Natural killer cell treated with Interleukin-12 subunit alpha and Interleukin-12 subunit beta and Interleukin-15 and Interleukin-18, amount 100 ng/mL, for 72 hours (primary cell): ENCODE data around the gene UBC. TPM values are rescaled to one million over a fixed set of nuclear protein-coding genes. Genes with fewer than 3 reads are reported as not detected.
A peak's percentile ranks its signal among the peaks of the same experiment; 100 is the strongest.

Experiments used
- ATAC-seq, 2 donors: fragments of 150-1000 bp; cut with Tn5 transposase in 1 of 2; sonication (Bioruptor Pico), chemical (Tn5 transposase) in 1 of 2; 2 replicates each; pipeline ENCODE4 v1.10.0; 2021
- DNase-seq: peaks from one replicate; pipeline ENCODE4 v3.0.0; 2022; ENCODE audit warnings: low spot score
- H3K27ac Mint-ChIP-seq, 2 donors: 1 replicate in 1 of 2; 2 replicates in 1 of 2; pipeline ENCODE4 v1.8.0; 2022; ENCODE audit warnings: mixed read lengths in 2 of 2, mild to moderate bottlenecking in 1 of 2, moderate library complexity in 1 of 2
- H3K27me3 Mint-ChIP-seq, 2 donors: 1 replicate in 1 of 2; 2 replicates in 1 of 2; pipeline ENCODE4 v1.8.0; 2022; ENCODE audit warnings: mixed read lengths in 2 of 2
- H3K36me3 Mint-ChIP-seq: one replicate; pipeline ENCODE4 v1.8.0; 2022; ENCODE audit warnings: mixed read lengths
- H3K4me1 Mint-ChIP-seq, 2 donors: 1 replicate in 1 of 2; 2 replicates in 1 of 2; pipeline ENCODE4 v1.8.0; 2022; ENCODE audit warnings: low read depth in 2 of 2, mixed read lengths in 2 of 2, mild to moderate bottlenecking in 1 of 2
- H3K4me3 Mint-ChIP-seq: one replicate; pipeline ENCODE4 v1.8.0; 2022; ENCODE audit warnings: mixed read lengths
- H3K9me3 Mint-ChIP-seq: 2 replicates; pipeline ENCODE4 v1.8.0; 2022; ENCODE audit warnings: mixed read lengths
- total RNA-seq, 2 donors: library from RNA; stranded (reverse); gene quantifications; one replicate each; pipeline ENCODE4 v1.2.3, GENCODE V29; 2022

The UBC gene
- total RNA-seq, 2 donors from 2014 or later: 691 to 1,324 TPM

- ATAC-seq (no peak), DNase-seq (no peak)
- no peaks in the 10 kb centered on the region for H3K9me3 Mint-ChIP-seq
- H3K4me1 Mint-ChIP-seq: peaks cover 0 to 8% of the 10 kb centered on the region in 2 donors
- no peak overlapping the region for H3K27ac Mint-ChIP-seq
- no peak overlapping the region for H3K4me3 Mint-ChIP-seq
- no peaks in the 10 kb centered on the region for H3K36me3 Mint-ChIP-seq
- H3K27me3 Mint-ChIP-seq: peaks cover 3 to 7% of the 10 kb centered on the region in 2 donors
These were observed 37.0 kb downstream of the UBC start for GRCh38 chr12:124877423-124877822.

- ATAC-seq (no peak), DNase-seq (no peak)
- Mint-ChIP-seq H3K4me3 (no peak overlapping the region), H3K9me3 (no peaks in the 10 kb centered on the region), H3K36me3 (no peaks in the 10 kb centered on the region), H3K4me1 (peaks cover 0 to 3% of the 10 kb centered on the region in 2 donors), H3K27me3 (peaks cover 3 to 7% of the 10 kb centered on the region in 2 donors), H3K27ac (no peak overlapping the region)
These were observed 38.3 kb downstream of the UBC start for GRCh38 chr12:124876171-124876570.

- DNase-seq (no peak), ATAC-seq (no peak)
- H3K27me3 Mint-ChIP-seq: peaks cover 3 to 7% of the 10 kb centered on the region in 2 donors
- no peaks in the 10 kb centered on the region for H3K9me3 Mint-ChIP-seq
- H3K27ac Mint-ChIP-seq: no peak overlapping the region
- no peak overlapping the region for H3K4me3 Mint-ChIP-seq
- no peaks in the 10 kb centered on the region for H3K4me1 Mint-ChIP-seq
- H3K36me3 Mint-ChIP-seq: no peaks in the 10 kb centered on the region
These were observed 38.7 kb downstream of the UBC start for GRCh38 chr12:124875803-124876132.

GRCh38 chr12:124874988-124875802 is 39.3 kb downstream of the UBC start:
- Mint-ChIP-seq H3K27ac (no peak overlapping the region), H3K4me1 (no peaks in the 10 kb centered on the region), H3K9me3 (no peaks in the 10 kb centered on the region), H3K36me3 (no peaks in the 10 kb centered on the region), H3K27me3 (peaks cover 3 to 7% of the 10 kb centered on the region in 2 donors), H3K4me3 (no peak overlapping the region)
- ATAC-seq: no peak
- no peak for DNase-seq

- DNase-seq (no peak), ATAC-seq (no peak)
- Mint-ChIP-seq H3K27me3 (peaks cover 5 to 12% of the 10 kb centered on the region in 2 donors), H3K9me3 (no peaks in the 10 kb centered on the region), H3K4me1 (peaks cover 2 to 3% of the 10 kb centered on the region in 2 donors), H3K4me3 (no peak overlapping the region), H3K27ac (no peak overlapping the region), H3K36me3 (no peaks in the 10 kb centered on the region)
These were observed 40.3 kb downstream of the UBC start for GRCh38 chr12:124874188-124874587.

GRCh38 chr12:124872068-124872719 is 42.3 kb downstream of the UBC start:
- no peak for DNase-seq
- no peaks in the 10 kb centered on the region for H3K36me3 Mint-ChIP-seq
- H3K9me3 Mint-ChIP-seq: no peaks in the 10 kb centered on the region
- peaks cover 8 to 11% of the 10 kb centered on the region in 2 donors for H3K4me1 Mint-ChIP-seq
- H3K27me3 Mint-ChIP-seq: peaks cover 11 to 21% of the 10 kb centered on the region in 2 donors
- ATAC-seq: no peak
- no peak overlapping the region for H3K27ac Mint-ChIP-seq
- no peak overlapping the region for H3K4me3 Mint-ChIP-seq

- H3K27me3 Mint-ChIP-seq: peaks cover 16 to 19% of the 10 kb centered on the region in 2 donors
- H3K27ac Mint-ChIP-seq: no peak overlapping the region
- no peaks in the 10 kb centered on the region for H3K9me3 Mint-ChIP-seq
- peaks cover 13 to 15% of the 10 kb centered on the region in 2 donors for H3K4me1 Mint-ChIP-seq
- DNase-seq (no peak), ATAC-seq (no peak)
- H3K4me3 Mint-ChIP-seq: no peak overlapping the region
- no peaks in the 10 kb centered on the region for H3K36me3 Mint-ChIP-seq
These were observed 43.2 kb downstream of the UBC start for GRCh38 chr12:124871297-124871696.

- peaks cover 13 to 17% of the 10 kb centered on the region in 2 donors for H3K4me1 Mint-ChIP-seq
- ATAC-seq (no peak), DNase-seq (no peak)
- H3K27me3 Mint-ChIP-seq: peaks cover 14 to 19% of the 10 kb centered on the region in 2 donors
- no peak overlapping the region for H3K27ac Mint-ChIP-seq
- no peaks in the 10 kb centered on the region for H3K36me3 Mint-ChIP-seq
- H3K4me3 Mint-ChIP-seq: no peak overlapping the region
- H3K9me3 Mint-ChIP-seq: no peaks in the 10 kb centered on the region
These were observed 43.9 kb downstream of the UBC start for GRCh38 chr12:124870515-124870914.

- DNase-seq: no peak
- H3K27me3 Mint-ChIP-seq: peaks cover 14 to 19% of the 10 kb centered on the region in 2 donors
These were observed 45.3 kb downstream of the UBC start for GRCh38 chr12:124869059-124869665.

GRCh38 chr12:124868252-124869058 is 46.0 kb downstream of the UBC start:
- no peak for DNase-seq
- Mint-ChIP-seq H3K27ac (peak overlapping the region in 1 of 2 donors; percentile 24), H3K9me3 (no peaks in the 10 kb centered on the region), H3K4me1 (peaks cover 20 to 24% of the 10 kb centered on the region in 2 donors), H3K27me3 (peaks cover 14 to 19% of the 10 kb centered on the region in 2 donors), H3K4me3 (no peak overlapping the region), H3K36me3 (no peaks in the 10 kb centered on the region)
- ATAC-seq: no peak

More at GRCh38 chr12:124869059-124869665, 45.3 kb downstream of the UBC start:
- peak; percentile 45 to 50 for ATAC-seq
- no peak overlapping the region for H3K4me3 Mint-ChIP-seq
- H3K9me3 Mint-ChIP-seq: no peaks in the 10 kb centered on the region
- peak overlapping the region in 1 of 2 donors; percentile 24 for H3K27ac Mint-ChIP-seq
- H3K36me3 Mint-ChIP-seq: no peaks in the 10 kb centered on the region
- H3K4me1 Mint-ChIP-seq: peaks cover 17 to 21% of the 10 kb centered on the region in 2 donors

GRCh38 chr12:124867401-124867930 is 47.0 kb downstream of the UBC start:
- no peak overlapping the region for H3K27ac Mint-ChIP-seq
- ATAC-seq (no peak), DNase-seq (no peak)
- no peaks in the 10 kb centered on the region for H3K36me3 Mint-ChIP-seq
- no peaks in the 10 kb centered on the region for H3K9me3 Mint-ChIP-seq
- peaks cover 14 to 21% of the 10 kb centered on the region in 2 donors for H3K27me3 Mint-ChIP-seq
- H3K4me1 Mint-ChIP-seq: peaks cover 24 to 28% of the 10 kb centered on the region in 2 donors
- no peak overlapping the region for H3K4me3 Mint-ChIP-seq

GRCh38 chr12:124866883-124867400 is 47.5 kb downstream of the UBC start:
- Mint-ChIP-seq H3K27me3 (peaks cover 14 to 22% of the 10 kb centered on the region in 2 donors), H3K9me3 (no peaks in the 10 kb centered on the region), H3K4me1 (peaks cover 28 to 29% of the 10 kb centered on the region in 2 donors), H3K4me3 (no peak overlapping the region), H3K36me3 (no peaks in the 10 kb centered on the region), H3K27ac (no peak overlapping the region)
- DNase-seq: no peak
- ATAC-seq: no peak
